HG03025 (cell line): Measurements from ENCODE around the gene GGTA1.
"Not testable (repeated sequence)": the region's sequence is repeated elsewhere in the genome, so short reads cannot be mapped to it uniquely, and the experiment has no call there.

Source experiments
- ATAC-seq: cut with Tn5 transposase; IDR thresholded peaks from one replicate; pipeline ENCODE4 v1.9.1; 2021; ENCODE audit warnings: mild to moderate bottlenecking, moderate library complexity; ENCODE audit not compliant: unreplicated experiment, low FRiP score

The GGTA1 gene

GRCh38 chr9:121463026-121463807 lies 36.4 kb downstream of the GGTA1 start:
- ATAC-seq = no peak

DNA sequence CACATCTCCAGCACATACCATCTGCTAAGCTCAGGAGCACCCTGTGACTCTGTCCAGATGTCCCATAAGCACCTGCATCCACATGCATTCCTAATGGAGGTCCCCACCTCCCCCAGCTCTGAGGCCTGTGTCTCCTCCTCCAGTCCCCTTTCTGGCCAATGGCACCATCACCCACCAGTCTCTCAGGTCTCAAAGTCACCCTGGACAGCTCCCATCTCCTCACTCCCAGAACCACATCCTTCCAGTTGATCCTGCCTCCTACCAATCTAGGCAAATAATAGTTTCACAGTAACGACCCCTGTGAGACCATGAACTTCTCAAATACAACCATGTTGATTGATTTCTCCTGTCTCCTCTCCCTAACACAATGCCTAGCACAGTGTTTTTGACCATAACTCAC lies 40.1 kb downstream of the GGTA1 start:
- ATAC-seq = no peak

DNA sequence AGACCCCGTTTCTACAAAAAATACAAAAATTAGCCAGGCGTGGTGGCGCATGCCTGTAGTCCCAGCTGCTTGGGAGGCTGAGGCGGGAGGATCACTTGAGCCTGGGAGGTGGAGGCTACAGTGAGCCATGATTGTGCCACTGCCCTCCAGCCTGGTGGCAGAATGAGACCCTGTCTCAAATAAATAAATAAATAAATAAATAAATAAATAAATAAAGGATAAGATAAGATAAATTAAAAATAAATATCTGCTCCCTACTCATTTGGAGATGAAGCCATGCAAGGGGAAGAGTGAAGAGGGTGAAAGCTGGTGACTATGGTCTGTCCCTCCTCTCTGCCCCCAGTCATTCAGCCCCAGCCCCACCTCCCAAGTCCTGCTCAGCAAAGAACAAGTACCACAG lies 41.2 kb downstream of the GGTA1 start:
- ATAC-seq = not testable (repeated sequence)

DNA sequence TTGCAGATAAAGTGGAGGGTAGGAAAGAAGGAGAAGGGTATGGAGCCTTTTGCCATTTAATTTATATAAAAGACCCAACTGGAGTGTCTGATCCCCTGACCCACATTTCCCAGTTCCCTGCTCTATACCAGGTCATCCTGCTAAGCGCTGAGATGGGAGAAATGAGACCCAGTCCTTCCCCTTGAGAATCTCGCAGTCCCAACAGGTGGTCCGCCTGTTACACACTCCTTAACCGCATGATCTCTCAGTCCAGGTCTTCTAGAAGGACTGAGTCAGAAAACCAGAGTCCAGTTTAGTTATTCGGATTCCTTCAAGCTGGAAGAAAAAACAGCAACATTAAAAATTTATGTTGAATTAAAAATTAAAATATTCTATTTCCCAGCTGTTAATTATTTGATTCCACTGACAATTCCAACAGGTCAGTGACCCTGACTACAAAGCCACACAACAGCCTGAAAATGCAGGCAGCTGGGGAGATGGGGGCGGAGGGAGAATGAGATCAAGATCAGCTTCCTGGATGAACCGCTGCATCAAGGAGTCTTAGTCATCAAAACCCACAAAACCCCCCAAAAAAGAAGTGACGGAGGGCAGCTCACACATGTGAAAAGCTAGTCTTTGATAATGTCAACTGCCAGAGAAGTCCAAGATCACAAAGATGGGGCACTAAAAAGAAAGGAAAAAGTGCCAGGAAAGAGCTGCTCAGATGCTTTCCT lies 44.0 kb downstream of the GGTA1 start:
- no peak for ATAC-seq

DNA sequence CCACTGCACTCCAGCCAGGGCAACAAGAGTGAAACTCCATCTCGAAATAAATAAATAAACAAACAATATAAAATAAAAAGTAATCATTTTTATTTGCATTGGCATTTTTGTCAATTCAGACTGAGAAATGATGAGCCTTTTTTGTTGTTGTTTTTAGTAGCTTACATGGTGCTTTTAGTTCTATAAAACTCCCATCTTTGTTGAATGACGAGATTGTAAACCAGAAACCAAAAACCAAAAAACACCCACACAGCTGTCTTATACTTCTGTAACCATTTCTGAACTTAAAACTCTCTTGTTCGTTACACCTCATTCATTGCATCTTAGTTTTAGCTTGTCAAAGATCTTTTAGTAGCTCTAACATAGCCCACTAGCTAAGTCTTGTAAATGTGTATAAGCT lies 44.7 kb downstream of the GGTA1 start:
- no peak for ATAC-seq

- no peak for ATAC-seq
These were observed 46.3 kb downstream of the GGTA1 start for GRCh38 chr9:121453232-121453892.

GRCh38 chr9:121452085-121452484 lies 47.6 kb downstream of the GGTA1 start:
- no peak for ATAC-seq

DNA sequence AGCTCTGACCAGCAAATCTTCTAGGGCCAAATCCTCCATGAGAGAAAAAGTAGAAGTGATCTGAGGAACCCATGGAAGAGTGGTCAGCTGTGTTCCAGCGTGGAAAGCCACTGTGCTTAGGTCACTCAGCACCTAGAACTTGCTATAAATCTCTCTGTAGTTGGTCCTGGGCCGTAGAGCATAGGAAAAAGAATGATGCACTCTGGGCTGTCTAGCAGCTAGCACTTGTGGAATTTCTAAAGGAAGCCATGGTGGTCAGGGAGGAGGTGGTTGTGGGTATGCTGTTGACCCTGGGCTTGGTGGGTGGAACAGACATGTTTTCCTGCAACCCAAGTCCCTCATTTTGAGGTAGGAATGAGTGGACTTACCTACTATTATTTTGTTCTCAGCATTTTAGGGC lies 48.1 kb downstream of the GGTA1 start:
- ATAC-seq = no peak

GRCh38 chr9:121450241-121450640 lies 49.4 kb downstream of the GGTA1 start:
- ATAC-seq = no peak

- no peak for ATAC-seq
These were observed 49.9 kb downstream of the GGTA1 start for GRCh38 chr9:121449786-121450185.

- ATAC-seq = no peak
These were observed 52.3 kb downstream of the GGTA1 start for GRCh38 chr9:121447321-121447834.

DNA sequence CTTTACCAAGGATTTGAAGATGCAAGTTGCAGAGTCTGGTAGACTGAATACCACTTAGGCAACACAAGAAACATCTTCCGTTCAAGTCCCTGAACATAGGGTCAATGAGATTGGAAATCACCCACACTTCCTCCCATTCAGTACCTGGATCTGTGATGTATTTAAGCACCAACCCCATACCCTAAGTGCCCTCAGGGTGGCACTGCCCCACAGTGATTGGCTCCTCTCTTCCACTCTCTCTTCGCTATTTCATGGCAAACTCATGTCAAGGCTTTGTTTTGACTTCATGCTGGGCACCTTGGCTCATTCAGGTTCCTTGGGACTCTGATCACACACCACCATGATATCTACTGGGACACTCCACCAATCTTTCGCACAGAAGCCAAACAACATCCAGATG lies 53.7 kb downstream of the GGTA1 start:
- ATAC-seq = no peak

GRCh38 chr9:121443981-121444380 lies 55.7 kb downstream of the GGTA1 start:
- ATAC-seq = no peak

DNA sequence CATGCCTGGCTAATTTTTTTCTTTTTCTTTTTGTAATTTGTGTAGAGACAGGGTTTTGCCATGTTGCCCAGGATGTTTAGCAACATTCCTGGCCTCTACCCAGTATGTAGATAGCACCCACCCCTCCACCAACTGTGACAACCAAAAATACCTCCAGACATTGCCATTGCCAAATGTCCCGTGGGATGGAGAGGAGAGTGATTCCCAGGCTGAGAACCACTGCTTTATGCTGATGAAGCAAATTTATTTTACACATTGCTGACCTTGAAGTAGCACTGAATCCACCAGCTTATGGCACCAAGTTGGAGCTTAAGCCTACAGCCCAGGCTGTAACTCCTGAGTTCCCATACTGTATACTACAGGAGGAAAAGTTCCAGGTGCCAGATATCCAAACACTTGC lies 58.5 kb downstream of the GGTA1 start:
- ATAC-seq = no peak

- ATAC-seq = no peak
These were observed 59.7 kb downstream of the GGTA1 start for GRCh38 chr9:121439711-121440664.

- ATAC-seq = no peak
These were observed 60.6 kb downstream of the GGTA1 start for GRCh38 chr9:121439016-121439415.

- ATAC-seq = no peak
These were observed 61.8 kb downstream of the GGTA1 start for GRCh38 chr9:121437891-121438290.

DNA sequence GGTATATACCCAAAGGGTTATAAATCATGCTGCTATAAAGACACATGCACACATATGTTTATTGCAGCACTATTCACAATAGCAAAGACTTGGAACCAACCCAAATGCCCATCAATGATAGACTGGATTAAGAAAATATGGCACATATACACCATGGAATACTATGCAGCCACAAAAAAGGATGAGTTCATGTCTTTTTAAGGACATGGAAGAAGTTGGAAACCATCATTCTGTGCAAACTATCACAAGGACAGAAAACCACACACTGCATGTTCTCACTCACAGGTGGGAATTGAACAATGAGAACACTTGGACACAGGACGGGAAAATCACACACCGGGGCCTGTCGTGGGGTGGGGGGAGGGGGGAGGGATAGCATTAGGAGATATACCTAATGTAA lies 62.6 kb downstream of the GGTA1 start:
- ATAC-seq = not testable (repeated sequence)

- ATAC-seq = no peak
These were observed 64.7 kb downstream of the GGTA1 start for GRCh38 chr9:121434969-121435368.

DNA sequence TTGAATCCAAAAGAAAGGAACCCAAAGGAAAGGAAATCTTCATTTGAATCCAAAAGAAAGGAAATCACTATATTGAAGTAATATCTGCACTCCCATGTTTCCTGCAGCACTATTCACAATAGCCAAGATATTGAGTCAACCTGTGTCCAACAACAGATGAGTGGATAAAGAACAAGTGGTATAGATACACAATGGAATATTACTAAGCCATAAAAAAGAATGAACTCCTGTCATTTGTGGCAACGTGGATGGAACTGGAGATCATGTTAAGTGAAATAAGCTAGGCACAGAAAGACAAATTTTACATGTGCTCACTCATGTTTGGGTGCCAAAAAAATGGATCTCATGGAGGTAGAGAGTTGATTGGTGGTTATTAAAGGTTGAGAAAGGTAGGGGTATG lies 71.7 kb downstream of the GGTA1 start:
- ATAC-seq = no peak
